ENCODE measurements around the gene IP6K1.

DNA sequence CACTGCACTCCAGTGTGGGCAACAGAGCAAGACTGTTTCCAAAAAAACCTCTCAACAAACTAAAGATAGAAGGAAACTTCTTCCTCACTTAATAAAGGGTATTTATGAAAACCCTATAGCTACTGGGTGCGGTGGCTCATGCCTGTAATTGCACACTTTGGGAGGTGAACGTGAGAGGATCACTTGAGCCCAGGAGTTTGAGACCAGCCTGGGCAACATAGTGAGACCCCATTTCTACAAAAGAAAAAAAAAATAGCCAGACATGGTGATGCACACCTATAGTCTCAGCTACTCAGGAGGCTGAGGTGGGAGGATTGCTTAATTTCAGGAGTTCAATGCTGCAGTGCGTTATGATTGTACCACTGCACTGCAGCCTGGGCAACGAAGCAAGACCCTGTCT, 22.4 kb downstream of the IP6K1 start:
- TF ChIP-seq CREB5 (CRISPR knock-in tag; IDR thresholded peaks at IDR 0.05; ENCODE audit: low read depth) (no peak), ZC3H10 (CRISPR knock-in tag; IDR thresholded peaks at IDR 0.05) (no peak), BACH2 (CRISPR knock-in tag; IDR thresholded peaks at IDR 0.05; ENCODE audit: borderline replicate concordance) (no peak), PPARA (CRISPR knock-in tag; IDR thresholded peaks at IDR 0.05; ENCODE audit: borderline replicate concordance) (no peak), CSRNP3 (CRISPR knock-in tag; IDR thresholded peaks at IDR 0.05) (no peak), ZFP3 (CRISPR knock-in tag; IDR thresholded peaks at IDR 0.05) (no peak), TCF4 (CRISPR knock-in tag; IDR thresholded peaks at IDR 0.05; ENCODE audit: borderline replicate concordance) (no peak), GLIS3 (CRISPR knock-in tag; IDR thresholded peaks at IDR 0.05) (no peak), ARNTL (CRISPR knock-in tag; IDR thresholded peaks at IDR 0.05; ENCODE audit: borderline replicate concordance, low read depth) (no peak), ZNF8 (CRISPR knock-in tag; IDR thresholded peaks at IDR 0.05) (no peak), RARB (CRISPR knock-in tag; IDR thresholded peaks at IDR 0.05) (no peak)
- TF ChIP-seq, protein P1, sequence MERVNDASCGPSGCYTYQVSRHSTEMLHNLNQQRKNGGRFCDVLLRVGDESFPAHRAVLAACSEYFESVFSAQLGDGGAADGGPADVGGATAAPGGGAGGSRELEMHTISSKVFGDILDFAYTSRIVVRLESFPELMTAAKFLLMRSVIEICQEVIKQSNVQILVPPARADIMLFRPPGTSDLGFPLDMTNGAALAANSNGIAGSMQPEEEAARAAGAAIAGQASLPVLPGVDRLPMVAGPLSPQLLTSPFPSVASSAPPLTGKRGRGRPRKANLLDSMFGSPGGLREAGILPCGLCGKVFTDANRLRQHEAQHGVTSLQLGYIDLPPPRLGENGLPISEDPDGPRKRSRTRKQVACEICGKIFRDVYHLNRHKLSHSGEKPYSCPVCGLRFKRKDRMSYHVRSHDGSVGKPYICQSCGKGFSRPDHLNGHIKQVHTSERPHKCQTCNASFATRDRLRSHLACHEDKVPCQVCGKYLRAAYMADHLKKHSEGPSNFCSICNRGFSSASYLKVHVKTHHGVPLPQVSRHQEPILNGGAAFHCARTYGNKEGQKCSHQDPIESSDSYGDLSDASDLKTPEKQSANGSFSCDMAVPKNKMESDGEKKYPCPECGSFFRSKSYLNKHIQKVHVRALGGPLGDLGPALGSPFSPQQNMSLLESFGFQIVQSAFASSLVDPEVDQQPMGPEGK (CRISPR knock-in tag; IDR thresholded peaks at IDR 0.05; ENCODE audit: borderline replicate concordance): no peak

Measured in SK-N-SH treated with all-trans-retinoic acid at 6 μM for 48 hours (cell line).